GM12872 (cell line): ENCODE measurements around the gene PREPL.

Source experiments
- CTCF ChIP-seq: IDR thresholded peaks from 3 replicates; pipeline ENCODE4 v1.5.1; 2011; ENCODE audit warnings: low read depth, mild to moderate bottlenecking, low read length, moderate library complexity; ENCODE audit not compliant: insufficient read depth

The PREPL gene

GRCh38 chr2:44361330-44362206 lies at the start of gene PREPL, which contains the start of gene CAMKMT:
TSS of gene PREPL (minus strand) at chr2:44361494. CDS start at chr2:44346342, 15,152 bp downstream.
TSS of gene CAMKMT (plus strand) at chr2:44361947.
- TF ChIP-seq CTCF = 0 out of 3 replicates have a peak, but pooled peaks have one; percentile 4

DNA sequence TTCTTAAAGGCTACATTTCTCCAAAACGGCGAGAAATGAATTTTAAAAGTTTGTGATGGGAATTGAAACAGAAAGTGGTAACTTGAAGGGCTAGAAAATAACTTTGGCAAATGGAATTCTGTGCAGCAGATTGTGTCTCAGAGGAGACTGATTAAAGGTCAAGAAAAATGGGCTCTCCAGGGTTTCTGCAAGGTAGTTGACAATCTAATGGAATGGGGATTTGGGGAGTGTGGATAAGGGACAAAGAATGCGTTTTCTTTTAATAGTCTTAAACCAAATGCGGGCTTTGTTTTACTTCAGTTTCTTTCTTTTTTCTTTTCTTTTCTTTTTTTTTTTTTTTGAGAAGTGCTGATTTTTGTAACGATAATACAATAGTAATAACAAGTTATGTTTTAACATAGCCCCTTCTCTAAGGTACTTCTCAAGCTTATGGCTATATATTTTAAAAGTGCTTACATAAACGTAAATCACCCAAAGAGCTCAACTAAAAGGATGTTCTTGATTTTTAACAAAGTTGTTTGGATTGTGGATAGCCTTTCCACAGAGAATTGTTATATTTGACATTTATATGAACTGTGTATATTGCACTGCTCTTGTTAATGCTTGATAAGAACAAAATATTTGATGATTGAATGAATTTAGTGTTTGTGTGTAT lies 37.1 kb upstream of the PREPL start:
- TF ChIP-seq CTCF = no peak

DNA sequence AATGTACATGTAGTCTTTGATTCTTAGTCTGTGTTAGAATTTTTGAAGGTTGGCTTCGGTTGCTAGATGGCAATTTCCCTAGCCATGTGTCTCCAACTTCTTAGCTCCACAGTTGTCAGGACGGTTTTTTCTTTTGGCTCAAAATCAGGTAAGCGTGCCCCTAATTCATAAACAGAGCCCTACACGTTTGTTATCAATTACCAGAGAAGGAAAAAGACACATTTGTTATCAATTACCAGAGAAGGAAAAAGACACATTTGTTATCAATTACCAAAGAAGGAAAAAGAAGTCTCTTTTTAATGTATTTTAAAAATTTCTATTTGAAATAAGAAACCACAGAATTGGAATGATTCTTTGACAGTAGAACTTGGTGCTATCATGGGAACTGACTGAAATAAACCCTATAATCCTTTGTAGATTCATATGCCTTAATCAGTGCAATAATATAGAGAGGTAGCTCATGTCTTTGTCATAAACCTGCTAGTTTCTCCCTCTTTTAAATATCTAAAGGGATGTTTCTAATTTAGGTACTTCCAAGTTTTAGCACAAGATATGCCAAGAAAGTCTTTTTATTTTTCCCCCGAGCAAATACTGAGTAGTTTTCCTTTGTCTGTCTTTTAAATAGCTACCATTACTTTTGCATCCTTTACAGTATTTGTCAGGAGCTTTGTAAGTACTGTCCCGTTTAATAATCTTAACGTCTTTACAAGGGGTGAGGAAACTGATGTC lies 36.3 kb upstream of the PREPL start:
- no peak for TF ChIP-seq CTCF

GRCh38 chr2:44392338-44392943 lies 31.1 kb upstream of the PREPL start:
- TF ChIP-seq CTCF = peak; percentile 47

DNA sequence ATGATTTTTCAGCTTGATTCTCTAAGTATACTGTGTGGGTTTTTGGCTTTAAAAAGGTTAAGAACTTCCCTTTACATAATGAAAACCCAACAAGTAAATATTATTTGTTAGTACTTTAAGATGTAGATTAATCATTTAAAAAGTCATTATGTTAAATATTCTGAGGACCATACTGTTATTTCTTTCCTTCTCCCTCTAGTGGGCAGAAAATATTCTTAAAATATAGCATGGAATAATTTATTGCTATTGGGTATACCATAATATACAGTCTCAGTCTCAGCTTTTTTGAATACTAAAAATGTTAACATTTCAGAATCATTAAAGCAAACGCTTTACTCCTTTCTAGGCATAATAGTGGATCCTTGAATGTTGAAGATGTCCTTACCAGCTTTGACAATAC lies 28.6 kb upstream of the PREPL start:
- TF ChIP-seq CTCF = no peak

DNA sequence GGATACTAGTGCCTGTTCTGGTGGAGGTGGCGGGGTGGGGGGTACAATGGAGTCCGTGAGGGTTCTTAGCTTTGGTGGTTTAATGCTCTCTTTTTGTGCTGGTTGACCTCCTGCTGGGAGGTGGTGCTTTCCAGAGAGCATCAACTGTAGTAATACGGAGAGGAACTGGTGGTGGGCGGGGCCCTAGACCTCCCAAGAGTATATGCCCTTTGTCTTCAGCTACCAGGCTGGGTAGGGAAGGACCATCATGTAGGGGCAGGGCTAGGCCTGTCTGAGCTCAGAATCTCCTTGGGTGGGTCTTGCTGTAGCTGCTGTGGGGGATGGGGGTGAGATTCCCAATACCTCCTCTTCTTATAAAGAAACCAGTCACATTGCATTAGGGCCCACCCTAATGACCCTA lies 27.6 kb upstream of the PREPL start:
- no peak for TF ChIP-seq CTCF
